Parathyroid adenoma (tissue), 2 donors: Measurements from ENCODE around the gene TNFRSF14.

ENCODE experiments used
- H2AFZ ChIP-seq: fragments of 300-600 bp; sonication (generic); one replicate; pipeline ENCODE4 v1.7.0; 2017; ENCODE audit warnings: antibody characterized with exemption, mild to moderate bottlenecking
- H3K27ac ChIP-seq: fragments of 300-600 bp; sonication (generic); one replicate; pipeline ENCODE4 v1.7.0; 2017
- H3K27me3 ChIP-seq: fragments of 300-600 bp; sonication (generic); one replicate; pipeline ENCODE4 v1.7.0; 2017; ENCODE audit warnings: low read length; ENCODE audit not compliant: control insufficient read depth, insufficient read depth
- H3K36me3 ChIP-seq: fragments of 300-600 bp; sonication (generic); one replicate; pipeline ENCODE4 v1.7.0; 2017; ENCODE audit warnings: low read length; ENCODE audit not compliant: control insufficient read depth, insufficient read depth
- H3K4me1 ChIP-seq: fragments of 300-600 bp; sonication (generic); one replicate; pipeline ENCODE4 v1.7.0; 2017; ENCODE audit warnings: control low read depth
- H3K4me2 ChIP-seq: fragments of 300-600 bp; sonication (generic); one replicate; pipeline ENCODE4 v1.7.0; 2017; ENCODE audit warnings: low read length
- H3K4me3 ChIP-seq: fragments of 300-600 bp; sonication (generic); one replicate; pipeline ENCODE4 v1.7.0; 2017; ENCODE audit warnings: low read depth, low read length
- H3K79me2 ChIP-seq: fragments of 300-600 bp; sonication (generic); one replicate; pipeline ENCODE4 v1.7.0; 2017; ENCODE audit warnings: control low read depth
- H3K9ac ChIP-seq: fragments of 300-600 bp; sonication (generic); one replicate; pipeline ENCODE4 v1.7.0; 2017; ENCODE audit warnings: mild to moderate bottlenecking
- H3K9me3 ChIP-seq: fragments of 300-600 bp; sonication (generic); one replicate; pipeline ENCODE4 v1.7.0; 2017; ENCODE audit warnings: low read length; ENCODE audit not compliant: control insufficient read depth
- CTCF ChIP-seq: fragments of 300-600 bp; sonication (generic); IDR thresholded peaks from one replicate; pipeline ENCODE4 v1.7.0; 2017; ENCODE audit warnings: antibody characterized with exemption, mild to moderate bottlenecking
- donor health status: primary hyperparathyroidism.

The TNFRSF14 gene

GRCh38 chr1:2528611-2528965 lies 27.6 kb upstream of the TNFRSF14 start:
- H3K4me1 ChIP-seq, result peaks cover 3% of the 10 kb centered on the region
- H2AFZ ChIP-seq, result no peak overlapping the region
- H3K9me3 ChIP-seq, result no peaks in the 10 kb centered on the region
- no peak overlapping the region for H3K9ac ChIP-seq
- H3K4me2 ChIP-seq, result no peak overlapping the region
- H3K4me3 ChIP-seq, result no peak overlapping the region
- H3K27ac ChIP-seq, result no peak overlapping the region
- H3K79me2 ChIP-seq, result peaks cover 19% of the 10 kb centered on the region
- no peaks in the 10 kb centered on the region for H3K27me3 ChIP-seq
- H3K36me3 ChIP-seq, result no peaks in the 10 kb centered on the region
- TF ChIP-seq CTCF, result no peak

- Histone ChIP-seq H2AFZ (peak overlapping the region; percentile 56), H3K27ac (no peak overlapping the region), H3K27me3 (no peaks in the 10 kb centered on the region), H3K4me1 (peaks cover 3% of the 10 kb centered on the region), H3K79me2 (peaks cover 15% of the 10 kb centered on the region), H3K9me3 (no peaks in the 10 kb centered on the region), H3K4me2 (peak overlapping the region; percentile 51), H3K9ac (no peak overlapping the region), H3K36me3 (no peaks in the 10 kb centered on the region), H3K4me3 (no peak overlapping the region)
- TF ChIP-seq CTCF, result no peak
Measured at GRCh38 chr1:2528966-2529783, 27.0 kb upstream of the TNFRSF14 start.

GRCh38 chr1:2529784-2530512 lies 26.2 kb upstream of the TNFRSF14 start, which contains the start of gene HES5:
TSS of gene HES5 (minus strand) at chr1:2530263. CDS start at chr1:2530164, 99 bp downstream.
- H3K79me2 ChIP-seq, result peaks cover 9% of the 10 kb centered on the region
- TF ChIP-seq CTCF, result no peak
- no peak within 1 kb of the TSS for H3K27ac ChIP-seq
- H3K9me3 ChIP-seq, result no peaks in the 10 kb centered on the region
- H3K36me3 ChIP-seq, result no peaks in the 10 kb centered on the region
- peak within 1 kb of the TSS; percentile 58 for H3K4me2 ChIP-seq
- H3K9ac ChIP-seq, result no peak within 1 kb of the TSS
- H3K4me3 ChIP-seq, result no peak within 1 kb of the TSS
- H3K27me3 ChIP-seq, result no peaks in the 10 kb centered on the region
- peaks cover 3% of the 10 kb centered on the region for H3K4me1 ChIP-seq
- H2AFZ ChIP-seq, result peak within 1 kb of the TSS; percentile 56

GRCh38 chr1:2530513-2531361 lies 25.4 kb upstream of the TNFRSF14 start:
- no peak overlapping the region for H3K27ac ChIP-seq
- no peak overlapping the region for H3K4me3 ChIP-seq
- no peaks in the 10 kb centered on the region for H3K27me3 ChIP-seq
- no peaks in the 10 kb centered on the region for H3K9me3 ChIP-seq
- peaks cover 1% of the 10 kb centered on the region for H3K79me2 ChIP-seq
- no peaks in the 10 kb centered on the region for H3K36me3 ChIP-seq
- peak overlapping the region; percentile 33 for H2AFZ ChIP-seq
- no peak for TF ChIP-seq CTCF
- H3K4me1 ChIP-seq, result peaks cover 3% of the 10 kb centered on the region
- H3K4me2 ChIP-seq, result peak overlapping the region; percentile 40
- H3K9ac ChIP-seq, result no peak overlapping the region
